ENCODE measurements around the gene USP30. TPM values are rescaled to one million over a fixed set of nuclear protein-coding genes. Genes with fewer than 3 reads are reported as not detected.

USP30 gene
- total RNA-seq, 1 donor: 10.1 TPM

GRCh38 chr12:109115404-109115757 is 63.0 kb downstream of the USP30 start:
- Histone ChIP-seq H3K79me2 (ENCODE audit: insufficient read depth, low read length) (no peaks in the 10 kb centered on the region), H3K4me1 (ENCODE audit: insufficient read depth, low read length) (peaks cover 12% of the 10 kb centered on the region), H3K27me3 (ENCODE audit: insufficient read depth, low read length) (no peaks in the 10 kb centered on the region), H3K27ac (ENCODE audit: low read depth, low read length) (no peak overlapping the region), H3K9me3 (ENCODE audit: low read depth, low read length) (no peaks in the 10 kb centered on the region), H4K20me1 (ENCODE audit: insufficient read depth, low read length) (no peaks in the 10 kb centered on the region), H2AFZ (ENCODE audit: low read length) (no peak overlapping the region), H3K4me2 (ENCODE audit: insufficient read depth, low read length) (no peak overlapping the region), H3K36me3 (ENCODE audit: insufficient read depth, low read length) (no peaks in the 10 kb centered on the region), H3K4me3 (ENCODE audit: insufficient read depth, low read length) (no peak overlapping the region)
- TF ChIP-seq CTCF (IDR thresholded peaks at IDR 0.05; ENCODE audit: extremely low read depth, low read depth, low read length): no peak
- no peak for DNase-seq (ENCODE audit: insufficient read length, low spot score, missing footprints)

GRCh38 chr12:109115758-109116610 is 63.6 kb downstream of the USP30 start, which contains the start of gene ACACB:
TSS of gene ACACB (plus strand) at chr12:109116587. CDS start at chr12:109139406, 22,819 bp downstream.
- H3K27me3 ChIP-seq (ENCODE audit: insufficient read depth, low read length): no peaks in the 10 kb centered on the region
- no peak for TF ChIP-seq CTCF (IDR thresholded peaks at IDR 0.05; ENCODE audit: extremely low read depth, low read depth, low read length)
- H3K4me1 ChIP-seq (ENCODE audit: insufficient read depth, low read length): peaks cover 7% of the 10 kb centered on the region
- H3K4me3 ChIP-seq (ENCODE audit: insufficient read depth, low read length): no peak within 1 kb of the TSS
- H4K20me1 ChIP-seq (ENCODE audit: insufficient read depth, low read length): no peaks in the 10 kb centered on the region
- no peak within 1 kb of the TSS for H3K27ac ChIP-seq (ENCODE audit: low read depth, low read length)
- DNase-seq (ENCODE audit: insufficient read length, low spot score, missing footprints): no peak
- no peak within 1 kb of the TSS for H3K4me2 ChIP-seq (ENCODE audit: insufficient read depth, low read length)
- H3K79me2 ChIP-seq (ENCODE audit: insufficient read depth, low read length): no peaks in the 10 kb centered on the region
- H3K36me3 ChIP-seq (ENCODE audit: insufficient read depth, low read length): no peaks in the 10 kb centered on the region
- H3K9me3 ChIP-seq (ENCODE audit: low read depth, low read length): no peaks in the 10 kb centered on the region
- H2AFZ ChIP-seq (ENCODE audit: low read length): no peak within 1 kb of the TSS

- Histone ChIP-seq H3K9me3 (ENCODE audit: low read depth, low read length) (no peaks in the 10 kb centered on the region), H3K27me3 (ENCODE audit: insufficient read depth, low read length) (no peaks in the 10 kb centered on the region), H4K20me1 (ENCODE audit: insufficient read depth, low read length) (no peaks in the 10 kb centered on the region), H3K27ac (ENCODE audit: low read depth, low read length) (no peak overlapping the region), H3K36me3 (ENCODE audit: insufficient read depth, low read length) (no peaks in the 10 kb centered on the region), H3K4me1 (ENCODE audit: insufficient read depth, low read length) (peaks cover 3% of the 10 kb centered on the region), H3K4me3 (ENCODE audit: insufficient read depth, low read length) (no peak overlapping the region), H3K4me2 (ENCODE audit: insufficient read depth, low read length) (no peak overlapping the region), H3K79me2 (ENCODE audit: insufficient read depth, low read length) (no peaks in the 10 kb centered on the region), H2AFZ (ENCODE audit: low read length) (no peak overlapping the region)
- TF ChIP-seq CTCF (IDR thresholded peaks at IDR 0.05; ENCODE audit: extremely low read depth, low read depth, low read length): no peak
- DNase-seq (ENCODE audit: insufficient read length, low spot score, missing footprints): no peak
These were observed 64.2 kb downstream of the USP30 start for GRCh38 chr12:109116611-109116949.

- no peak for DNase-seq (ENCODE audit: insufficient read length, low spot score, missing footprints)
- no peak overlapping the region for H3K4me3 ChIP-seq (ENCODE audit: insufficient read depth, low read length)
- no peaks in the 10 kb centered on the region for H3K79me2 ChIP-seq (ENCODE audit: insufficient read depth, low read length)
- TF ChIP-seq CTCF (IDR thresholded peaks at IDR 0.05; ENCODE audit: extremely low read depth, low read depth, low read length): no peak
- no peaks in the 10 kb centered on the region for H3K36me3 ChIP-seq (ENCODE audit: insufficient read depth, low read length)
- no peaks in the 10 kb centered on the region for H4K20me1 ChIP-seq (ENCODE audit: insufficient read depth, low read length)
- no peaks in the 10 kb centered on the region for H3K9me3 ChIP-seq (ENCODE audit: low read depth, low read length)
- H3K27me3 ChIP-seq (ENCODE audit: insufficient read depth, low read length): no peaks in the 10 kb centered on the region
- H3K4me1 ChIP-seq (ENCODE audit: insufficient read depth, low read length): no peaks in the 10 kb centered on the region
- H2AFZ ChIP-seq (ENCODE audit: low read length): no peak overlapping the region
- H3K27ac ChIP-seq (ENCODE audit: low read depth, low read length): no peak overlapping the region
- no peak overlapping the region for H3K4me2 ChIP-seq (ENCODE audit: insufficient read depth, low read length)
These were observed 67.7 kb downstream of the USP30 start for GRCh38 chr12:109120095-109120494.

Measured in osteoblast (primary cell).